Measurements from ENCODE around the gene ZNF226. TPM values are rescaled to one million over a fixed set of nuclear protein-coding genes. Genes with fewer than 3 reads are reported as not detected.
"Not testable (repeated sequence)": the region's sequence is repeated elsewhere in the genome, so short reads cannot be mapped to it uniquely, and the experiment has no call there.

The ZNF226 gene
- total RNA-seq (10 to 100 TPM; 18.4 to 34.4 TPM), polyA plus RNA-seq (10 to 100 TPM; 11.4 to 12.3 TPM)
- long read RNA-seq, donor 1, partial matches to known transcripts: 0 of 3 reads
- long read RNA-seq, donor 1, other reads (novel, unspliced or antisense): 0 of 3 reads
- long read RNA-seq, donor 2, partial matches to known transcripts: 0 of 1 reads
- long read RNA-seq, donor 2, other reads (novel, unspliced or antisense): 0 of 1 reads
- long read RNA-seq, donor 3, full-length matches to known transcripts: 7 of 7 reads
- long read RNA-seq, donor 3, partial matches to known transcripts: 0 of 7 reads
- long read RNA-seq, donor 3, other reads (novel, unspliced or antisense): 0 of 7 reads
- long read RNA-seq, donor 4, full-length matches to known transcripts: 4 of 4 reads
- long read RNA-seq, donor 4, partial matches to known transcripts: 0 of 4 reads
- long read RNA-seq, donor 4, other reads (novel, unspliced or antisense): 0 of 4 reads
- long read RNA-seq, donor 5, partial matches to known transcripts: 0 of 9 reads
- long read RNA-seq, donor 5, other reads (novel, unspliced or antisense): 0 of 9 reads

DNA sequence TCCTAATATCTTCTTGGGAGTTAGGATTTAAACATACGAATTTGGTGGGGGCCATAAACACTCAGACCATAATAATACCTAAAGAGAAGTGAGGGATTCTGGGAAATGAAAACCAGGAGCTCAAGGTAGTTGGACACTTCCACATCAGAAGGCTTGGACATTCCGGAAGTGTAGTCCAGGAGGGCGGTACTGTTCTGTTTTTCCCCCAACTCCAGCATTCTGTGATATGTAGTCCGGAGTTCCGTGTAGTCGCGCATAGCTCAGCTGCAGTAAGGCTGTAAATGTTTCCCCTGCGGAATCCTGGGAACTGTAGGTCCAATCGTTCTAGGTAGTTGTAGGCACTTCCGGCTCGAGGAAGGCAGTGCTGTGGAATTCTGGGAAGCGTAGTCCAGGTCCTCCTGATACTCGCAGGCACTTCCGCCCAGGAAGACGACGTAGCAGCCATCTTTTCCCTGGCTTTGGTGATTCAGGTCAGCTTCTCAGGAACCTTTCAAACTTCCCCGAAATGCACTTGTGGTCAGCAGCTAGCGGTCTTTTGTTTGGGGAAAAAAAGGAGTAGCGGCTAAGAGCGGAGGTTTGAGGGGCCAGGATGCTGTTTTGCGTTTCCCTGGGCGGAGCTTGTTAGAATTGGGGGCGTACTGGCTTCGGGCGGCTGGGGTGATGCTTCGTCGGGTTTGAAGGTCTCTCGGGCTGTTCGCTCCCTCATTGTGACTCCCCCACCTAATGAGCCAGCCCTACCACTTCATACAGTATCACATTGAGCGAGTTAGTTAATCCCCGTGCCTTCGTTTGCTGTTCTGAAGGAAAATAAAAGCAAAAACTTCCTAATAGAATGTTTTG is at the start of gene ZNF226:
ZNF226 (plus strand) TSS at position 428 of the 840 bp plus-strand sequence. CDS start 4,981 bp downstream, outside the sequence.
- peaks cover 8 to 33% (median 24%) of the 10 kb centered on the region in 4 donors for H3K36me3 ChIP-seq (ENCODE audit: control insufficient read depth in 4 of 4, insufficient read depth in 4 of 4, low read length in 4 of 4)
- 1% methylated on average over 32 of the region's 32 CpGs for WGBS, 2 donors
- H3K9me3 ChIP-seq (ENCODE audit: control insufficient read depth in 4 of 4, insufficient read depth in 3 of 4, low read length in 3 of 4): peaks cover 0 to 22% (median 17%) of the 10 kb centered on the region in 4 donors
- ATAC-seq (ENCODE audit: insufficient read depth, low FRiP score) (peak; percentile 98), DNase-seq (peak; percentile 94 to 99 (median 99))
- peak within 1 kb of the TSS; percentile 79 to 96 for H3K27ac ChIP-seq (ENCODE audit: low read depth in 1 of 2, low read length in 1 of 2)
- no peaks in the 10 kb centered on the region for H3K27me3 ChIP-seq (ENCODE audit: control insufficient read depth in 3 of 3, insufficient read depth in 3 of 3, low read length in 2 of 3)
- peak within 1 kb of the TSS; percentile 60 to 94 for H3K9ac ChIP-seq (ENCODE audit: insufficient read depth in 1 of 2, low read length in 2 of 2)
- TF ChIP-seq, protein P1, sequence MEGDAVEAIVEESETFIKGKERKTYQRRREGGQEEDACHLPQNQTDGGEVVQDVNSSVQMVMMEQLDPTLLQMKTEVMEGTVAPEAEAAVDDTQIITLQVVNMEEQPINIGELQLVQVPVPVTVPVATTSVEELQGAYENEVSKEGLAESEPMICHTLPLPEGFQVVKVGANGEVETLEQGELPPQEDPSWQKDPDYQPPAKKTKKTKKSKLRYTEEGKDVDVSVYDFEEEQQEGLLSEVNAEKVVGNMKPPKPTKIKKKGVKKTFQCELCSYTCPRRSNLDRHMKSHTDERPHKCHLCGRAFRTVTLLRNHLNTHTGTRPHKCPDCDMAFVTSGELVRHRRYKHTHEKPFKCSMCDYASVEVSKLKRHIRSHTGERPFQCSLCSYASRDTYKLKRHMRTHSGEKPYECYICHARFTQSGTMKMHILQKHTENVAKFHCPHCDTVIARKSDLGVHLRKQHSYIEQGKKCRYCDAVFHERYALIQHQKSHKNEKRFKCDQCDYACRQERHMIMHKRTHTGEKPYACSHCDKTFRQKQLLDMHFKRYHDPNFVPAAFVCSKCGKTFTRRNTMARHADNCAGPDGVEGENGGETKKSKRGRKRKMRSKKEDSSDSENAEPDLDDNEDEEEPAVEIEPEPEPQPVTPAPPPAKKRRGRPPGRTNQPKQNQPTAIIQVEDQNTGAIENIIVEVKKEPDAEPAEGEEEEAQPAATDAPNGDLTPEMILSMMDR (IDR thresholded peaks at IDR 0.05; ENCODE audit: control extremely low read depth, extremely low read depth): no peak
- H3K4me1 ChIP-seq (ENCODE audit: control insufficient read depth in 5 of 5, insufficient read depth in 5 of 5, low read length in 5 of 5): peaks cover 0 to 15% (median 5%) of the 10 kb centered on the region in 5 donors
- peak within 1 kb of the TSS; percentile 70 for H3K4me3 ChIP-seq

DNA sequence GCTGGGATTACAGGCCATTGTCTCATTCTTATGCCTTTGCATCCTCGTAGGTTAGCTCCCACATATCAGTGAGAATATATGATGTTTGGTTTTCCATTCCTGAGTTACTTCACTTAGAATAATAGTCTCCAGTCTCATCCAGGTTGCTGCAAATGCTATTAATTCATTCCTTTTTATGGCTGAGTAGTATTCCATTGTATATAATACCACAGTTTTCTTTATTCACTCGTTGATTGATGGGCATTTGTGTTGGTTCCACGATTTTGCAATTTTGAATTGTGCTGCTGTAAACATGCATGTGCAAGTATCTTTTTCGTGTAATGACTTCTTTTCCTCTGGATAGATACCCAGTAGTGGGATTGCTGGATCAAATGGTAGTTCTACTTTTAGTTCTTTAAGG is 43.7 kb upstream of the ZNF226 start:
- ATAC-seq (ENCODE audit: insufficient read depth, low FRiP score); H3K27me3 ChIP-seq (ENCODE audit: control insufficient read depth in 3 of 3, insufficient read depth in 3 of 3, low read length in 2 of 3); H3K27ac ChIP-seq (ENCODE audit: low read depth in 1 of 2, low read length in 1 of 2); H3K4me1 ChIP-seq (ENCODE audit: control insufficient read depth in 5 of 5, insufficient read depth in 5 of 5, low read length in 5 of 5); H3K4me3 ChIP-seq; H3K9ac ChIP-seq (ENCODE audit: insufficient read depth in 1 of 2, low read length in 2 of 2); DNase-seq: not testable (repeated sequence)
- Histone ChIP-seq H3K9me3 (ENCODE audit: control insufficient read depth in 4 of 4, insufficient read depth in 3 of 4, low read length in 3 of 4) (peaks cover 0 to 10% (median 7%) of the 10 kb centered on the region in 4 donors), H3K36me3 (ENCODE audit: control insufficient read depth in 4 of 4, insufficient read depth in 4 of 4, low read length in 4 of 4) (peaks cover 20 to 54% (median 36%) of the 10 kb centered on the region in 4 donors)
- 95 to 96% methylated on average over 4 of the region's 4 CpGs for WGBS, 2 donors

DNA sequence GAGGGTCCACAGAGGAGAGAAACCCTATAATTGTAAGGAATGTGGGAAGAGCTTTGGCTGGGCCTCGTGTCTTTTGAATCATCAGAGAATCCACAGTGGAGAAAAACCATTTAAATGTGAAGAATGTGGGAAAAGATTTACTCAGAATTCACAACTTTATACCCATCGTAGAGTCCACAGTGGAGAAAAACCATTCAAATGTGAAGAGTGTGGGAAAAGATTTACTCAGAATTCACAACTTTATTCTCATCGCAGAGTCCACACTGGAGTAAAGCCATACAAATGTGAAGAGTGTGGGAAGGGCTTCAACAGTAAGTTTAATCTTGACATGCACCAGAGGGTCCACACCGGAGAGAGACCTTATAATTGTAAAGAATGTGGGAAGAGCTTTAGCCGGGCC is 32.9 kb upstream of the ZNF226 start:
- H3K4me3 ChIP-seq: no peak overlapping the region
- H3K4me1 ChIP-seq (ENCODE audit: control insufficient read depth in 5 of 5, insufficient read depth in 5 of 5, low read length in 5 of 5): no peaks in the 10 kb centered on the region
- WGBS, 2 donors: 97 to 98% methylated on average over 5 of the region's 5 CpGs
- no peak for DNase-seq
- no peak for ATAC-seq (ENCODE audit: insufficient read depth, low FRiP score)
- no peak overlapping the region for H3K9ac ChIP-seq (ENCODE audit: insufficient read depth in 1 of 2, low read length in 2 of 2)
- H3K27ac ChIP-seq (ENCODE audit: low read depth in 1 of 2, low read length in 1 of 2): no peak overlapping the region
- H3K9me3 ChIP-seq (ENCODE audit: control insufficient read depth in 4 of 4, insufficient read depth in 3 of 4, low read length in 3 of 4): peaks cover 13 to 23% (median 21%) of the 10 kb centered on the region in 4 donors
- H3K36me3 ChIP-seq (ENCODE audit: control insufficient read depth in 4 of 4, insufficient read depth in 4 of 4, low read length in 4 of 4): peaks cover 7 to 50% (median 40%) of the 10 kb centered on the region in 4 donors
- no peaks in the 10 kb centered on the region for H3K27me3 ChIP-seq (ENCODE audit: control insufficient read depth in 3 of 3, insufficient read depth in 3 of 3, low read length in 2 of 3)
- TF ChIP-seq, protein P1 (IDR thresholded peaks at IDR 0.05; ENCODE audit: control extremely low read depth, extremely low read depth): no peak

Measured in lung (tissue), 16 donors.